ENCODE results near the gene TDRD9. TPM values are rescaled to one million over a fixed set of nuclear protein-coding genes. Genes with fewer than 3 reads are reported as not detected.

The TDRD9 gene
- total RNA-seq, 1 experiment from 2014 or later: 4.1 TPM

DNA sequence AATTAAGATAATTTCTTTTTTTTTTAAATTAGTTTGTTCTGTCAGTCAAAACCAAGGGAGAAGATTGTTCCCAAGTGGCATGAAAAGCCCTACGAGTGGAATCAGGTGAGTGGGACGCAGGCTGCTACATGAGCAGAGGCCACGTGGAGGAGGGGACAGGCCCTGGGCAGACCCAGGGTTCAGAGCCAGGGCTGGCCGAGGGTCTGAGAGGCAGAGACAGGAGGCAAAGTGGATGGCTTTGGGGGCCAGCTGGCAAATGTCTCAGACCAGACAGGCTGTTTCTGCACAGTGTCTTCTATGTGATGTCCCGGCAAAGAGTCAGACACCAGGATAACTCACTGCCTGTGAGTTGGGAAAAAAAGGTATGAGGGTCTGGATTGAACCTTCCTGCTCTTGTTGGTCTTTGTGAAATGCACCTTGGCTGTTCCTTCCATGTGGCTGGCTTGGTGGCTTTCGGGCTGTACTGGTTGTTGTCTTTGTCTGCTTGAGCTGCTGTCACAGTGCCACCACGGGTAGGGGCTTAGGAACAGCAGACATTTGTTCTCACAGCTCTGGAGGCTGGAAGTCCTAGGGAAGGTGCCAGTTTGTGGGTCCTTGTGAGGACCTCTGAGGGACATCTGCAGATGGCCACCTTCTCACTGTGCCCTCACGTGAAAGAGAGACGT lies 121.5 kb downstream of the TDRD9 start:
- no peak overlapping the region for H3K27ac ChIP-seq
- H3K9me3 ChIP-seq (replicated peaks): no peaks in the 10 kb centered on the region
- no peaks in the 10 kb centered on the region for H3K27me3 ChIP-seq (replicated peaks)
- H3K4me1 ChIP-seq (replicated peaks): no peaks in the 10 kb centered on the region
- H3K36me3 ChIP-seq: no peaks in the 10 kb centered on the region
- H3K4me3 ChIP-seq: no peak overlapping the region
- no peak for DNase-seq (ENCODE audit: low read depth in 1 of 2, low spot score in 2 of 2)

DNA sequence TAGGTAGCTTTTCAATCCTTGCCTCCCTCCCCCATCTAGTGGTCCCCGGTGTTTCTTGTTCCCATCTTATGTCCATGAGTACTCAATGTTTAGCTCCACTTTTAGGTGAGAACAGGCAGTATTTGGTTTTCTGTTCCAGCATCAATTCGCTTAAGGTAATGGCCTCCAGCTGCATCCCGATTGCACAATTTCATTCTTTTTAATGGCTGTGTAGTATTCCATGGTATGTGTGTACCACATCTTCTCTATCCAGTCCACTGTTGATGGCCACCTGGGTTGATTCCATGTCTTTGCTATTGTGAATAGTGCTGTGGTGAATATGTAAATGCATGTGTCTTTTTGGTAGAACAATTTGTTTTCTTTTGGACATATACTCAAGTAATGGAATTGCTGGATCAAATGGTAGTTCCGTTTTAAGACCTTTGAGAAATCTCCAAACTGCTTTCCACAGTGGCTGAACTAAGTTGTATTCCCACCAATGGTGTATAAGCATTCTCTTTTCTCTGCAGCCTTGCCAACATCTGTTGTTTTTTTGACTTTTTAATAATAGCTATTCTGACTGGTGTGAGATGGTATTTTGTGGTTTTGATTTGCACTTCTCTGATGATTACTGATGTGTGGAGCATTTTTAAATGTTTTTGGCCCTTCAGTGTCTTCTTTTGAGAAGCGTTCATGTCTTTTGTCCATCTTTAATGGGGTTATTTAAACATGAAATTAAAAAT lies 123.0 kb downstream of the TDRD9 start:
- Histone ChIP-seq H3K4me3 (no peak overlapping the region), H3K36me3 (no peaks in the 10 kb centered on the region), H3K4me1 (replicated peaks) (no peaks in the 10 kb centered on the region), H3K27me3 (replicated peaks) (no peaks in the 10 kb centered on the region), H3K27ac (no peak overlapping the region), H3K9me3 (replicated peaks) (no peaks in the 10 kb centered on the region)
- no peak for DNase-seq (ENCODE audit: low read depth in 1 of 2, low spot score in 2 of 2)

DNA sequence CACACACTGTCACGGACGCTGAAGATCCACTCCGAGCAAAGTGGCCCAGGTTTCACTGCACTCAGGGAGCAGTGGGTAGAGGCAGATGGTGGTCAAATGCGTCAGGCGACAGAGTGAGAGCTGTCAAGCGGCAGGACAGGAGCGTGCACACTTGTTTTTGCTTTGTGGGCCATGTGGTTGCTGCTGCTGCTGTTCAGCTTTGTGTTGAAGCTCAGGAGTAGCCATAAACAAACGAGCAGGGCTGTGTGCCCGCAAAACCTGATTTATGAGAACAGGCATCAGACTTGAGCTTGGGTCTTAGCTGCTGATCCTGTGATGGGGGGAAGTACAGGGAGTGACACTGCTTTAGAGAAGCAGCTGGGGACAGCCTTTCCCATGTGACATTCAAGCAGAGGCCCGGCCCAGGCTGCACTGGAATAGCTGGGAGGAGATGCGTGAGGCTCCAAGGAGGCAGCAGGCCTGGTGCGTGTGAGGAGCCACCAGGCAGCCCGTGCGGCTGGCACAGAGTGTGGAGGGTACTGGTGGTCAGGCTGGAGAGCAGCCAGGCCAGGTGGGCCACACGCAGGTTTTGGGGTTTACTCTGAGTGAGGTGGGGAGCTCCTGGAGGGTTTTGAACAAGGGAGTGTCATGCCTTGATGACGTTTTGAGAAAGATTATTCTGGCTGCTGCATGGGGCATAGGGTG lies 126.1 kb downstream of the TDRD9 start:
- Histone ChIP-seq H3K27ac (no peak overlapping the region), H3K4me1 (replicated peaks) (no peaks in the 10 kb centered on the region), H3K9me3 (replicated peaks) (no peaks in the 10 kb centered on the region), H3K36me3 (no peaks in the 10 kb centered on the region), H3K27me3 (replicated peaks) (no peaks in the 10 kb centered on the region), H3K4me3 (no peak overlapping the region)
- DNase-seq (ENCODE audit: low read depth in 1 of 2, low spot score in 2 of 2): no peak

DNA sequence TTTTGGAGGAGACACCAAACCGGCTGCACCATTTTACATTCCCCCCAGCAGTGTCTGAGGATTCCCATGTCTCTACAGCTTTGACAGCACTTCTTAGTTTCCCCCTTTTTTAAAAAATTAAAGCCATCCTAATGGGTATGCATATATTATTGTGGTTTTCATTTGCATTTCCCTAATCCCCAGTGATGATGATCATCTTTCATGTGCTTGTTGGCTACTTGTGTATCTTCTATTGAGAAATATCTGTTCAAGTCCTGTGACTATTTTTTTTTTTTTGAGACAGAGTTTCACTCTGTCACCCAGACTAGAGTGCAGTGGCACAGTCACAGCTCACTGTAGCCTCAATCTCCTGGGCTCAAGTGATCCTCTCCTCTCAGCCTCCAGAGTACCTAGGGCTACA lies 134.0 kb downstream of the TDRD9 start:
- no peaks in the 10 kb centered on the region; the same call in 1 of the 2 replicates for H3K9me3 ChIP-seq (replicated peaks)
- H3K4me1 ChIP-seq (replicated peaks): no peaks in the 10 kb centered on the region
- no peak for DNase-seq (ENCODE audit: low read depth in 1 of 2, low spot score in 2 of 2)
- no peaks in the 10 kb centered on the region for H3K36me3 ChIP-seq
- no peaks in the 10 kb centered on the region for H3K27me3 ChIP-seq (replicated peaks)
- H3K27ac ChIP-seq: no peak overlapping the region
- H3K4me3 ChIP-seq: no peak overlapping the region

DNA sequence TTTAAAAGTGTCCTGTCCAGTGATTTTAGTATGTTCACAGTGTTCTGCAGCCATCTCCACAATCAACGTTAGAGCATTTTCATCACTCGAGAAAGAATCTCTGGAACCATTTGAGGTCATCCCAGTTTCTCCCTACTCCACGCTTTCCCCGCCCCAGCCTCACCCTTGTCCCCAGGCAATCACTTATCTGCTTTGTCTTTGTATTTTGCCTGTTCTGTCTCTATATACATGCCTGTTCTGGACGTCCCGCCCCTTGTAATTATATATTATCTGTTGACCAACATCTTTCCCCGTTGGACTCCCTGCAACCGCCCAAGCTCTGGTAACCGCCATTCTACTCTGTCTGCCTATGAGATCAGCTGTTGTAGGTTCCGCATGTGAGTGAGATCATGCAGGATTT lies 135.7 kb downstream of the TDRD9 start:
- no peak overlapping the region for H3K27ac ChIP-seq
- H3K9me3 ChIP-seq (replicated peaks): no peaks in the 10 kb centered on the region; the same call in 1 of the 2 replicates
- H3K27me3 ChIP-seq (replicated peaks): no peaks in the 10 kb centered on the region
- no peaks in the 10 kb centered on the region for H3K4me1 ChIP-seq (replicated peaks)
- no peaks in the 10 kb centered on the region for H3K36me3 ChIP-seq
- no peak overlapping the region for H3K4me3 ChIP-seq
- no peak for DNase-seq (ENCODE audit: low read depth in 1 of 2, low spot score in 2 of 2)

DNA sequence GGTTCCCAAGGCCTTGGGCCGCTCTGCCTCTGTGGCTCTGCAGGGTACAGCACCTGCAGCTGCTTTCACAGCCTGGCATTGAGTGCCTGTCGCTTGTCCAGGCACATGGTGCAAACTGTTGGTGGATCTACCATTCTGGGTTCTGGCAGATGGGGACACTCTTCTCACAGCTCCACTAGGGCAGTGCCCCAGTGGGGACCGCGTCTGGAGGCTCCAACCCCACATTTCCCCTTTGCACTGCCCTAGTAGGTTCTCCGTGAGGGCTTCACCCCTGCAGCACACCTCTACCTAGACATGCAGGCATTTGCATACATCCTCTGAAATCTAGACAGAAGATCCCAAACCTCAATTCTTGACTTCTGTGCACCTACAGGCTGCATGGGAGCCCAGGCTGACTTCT lies 138.0 kb downstream of the TDRD9 start:
- no peak for DNase-seq (ENCODE audit: low read depth in 1 of 2, low spot score in 2 of 2)
- Histone ChIP-seq H3K36me3 (no peaks in the 10 kb centered on the region), H3K27me3 (replicated peaks) (no peaks in the 10 kb centered on the region), H3K4me3 (no peak overlapping the region), H3K4me1 (replicated peaks) (no peaks in the 10 kb centered on the region), H3K27ac (no peak overlapping the region), H3K9me3 (replicated peaks) (no peaks in the 10 kb centered on the region; the same call in 1 of the 2 replicates)

DNA sequence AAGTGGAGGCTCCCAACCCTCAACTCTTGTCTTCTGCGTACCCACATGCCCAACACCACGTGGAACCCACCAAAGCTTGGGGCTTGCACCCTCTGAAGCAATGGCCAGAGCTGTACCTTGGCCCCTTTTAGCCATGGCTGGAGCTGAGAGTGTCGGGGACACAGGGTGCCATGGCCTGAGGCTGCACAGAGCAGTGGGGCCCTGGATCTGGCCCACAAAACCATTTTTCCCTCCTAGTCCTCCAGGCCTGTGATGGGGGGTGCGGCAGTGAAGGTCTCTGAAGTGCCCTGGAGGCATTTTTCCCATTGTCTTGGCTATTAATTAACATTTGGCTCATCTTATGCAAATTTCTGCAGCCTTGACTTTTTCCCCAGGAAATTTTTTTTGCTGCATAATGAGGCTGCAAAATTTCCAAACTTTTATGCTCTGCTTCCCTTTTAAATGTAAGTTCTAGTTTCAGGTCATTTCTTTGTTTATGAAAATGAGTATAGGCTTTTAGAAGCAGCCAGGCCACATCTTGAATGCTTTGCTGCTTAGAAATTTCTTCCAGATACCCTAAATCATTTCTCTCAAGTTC lies 138.6 kb downstream of the TDRD9 start:
- no peak for DNase-seq (ENCODE audit: low read depth in 1 of 2, low spot score in 2 of 2)
- Histone ChIP-seq H3K36me3 (no peaks in the 10 kb centered on the region), H3K27ac (no peak overlapping the region), H3K4me1 (replicated peaks) (no peaks in the 10 kb centered on the region), H3K4me3 (no peak overlapping the region), H3K9me3 (replicated peaks) (no peaks in the 10 kb centered on the region; the same call in 1 of the 2 replicates), H3K27me3 (replicated peaks) (no peaks in the 10 kb centered on the region)

DNA sequence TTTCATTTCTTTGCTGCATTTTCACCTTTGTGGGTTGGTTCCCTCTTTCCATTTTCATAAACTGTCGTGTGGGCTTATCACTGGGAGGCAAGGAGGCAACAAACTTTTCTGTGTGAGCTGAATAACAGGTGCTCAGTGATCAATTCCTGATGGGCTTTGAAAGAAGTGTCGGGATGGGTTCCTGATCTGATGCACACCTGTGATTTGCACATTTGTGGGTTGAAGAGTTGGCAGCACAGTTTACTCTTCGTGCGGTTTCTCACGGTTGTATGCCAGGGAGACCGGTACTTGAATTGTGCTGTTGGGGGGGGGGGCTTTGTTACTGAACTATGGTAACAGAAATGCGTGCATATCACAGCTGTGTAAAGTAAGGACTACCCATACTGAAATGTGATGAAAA lies 141.3 kb downstream of the TDRD9 start:
- Histone ChIP-seq H3K36me3 (no peaks in the 10 kb centered on the region), H3K27me3 (replicated peaks) (no peaks in the 10 kb centered on the region), H3K4me3 (no peak overlapping the region), H3K9me3 (replicated peaks) (no peaks in the 10 kb centered on the region; the same call in 1 of the 2 replicates), H3K27ac (no peak overlapping the region), H3K4me1 (replicated peaks) (no peaks in the 10 kb centered on the region)
- no peak for DNase-seq (ENCODE audit: low read depth in 1 of 2, low spot score in 2 of 2)

DNA sequence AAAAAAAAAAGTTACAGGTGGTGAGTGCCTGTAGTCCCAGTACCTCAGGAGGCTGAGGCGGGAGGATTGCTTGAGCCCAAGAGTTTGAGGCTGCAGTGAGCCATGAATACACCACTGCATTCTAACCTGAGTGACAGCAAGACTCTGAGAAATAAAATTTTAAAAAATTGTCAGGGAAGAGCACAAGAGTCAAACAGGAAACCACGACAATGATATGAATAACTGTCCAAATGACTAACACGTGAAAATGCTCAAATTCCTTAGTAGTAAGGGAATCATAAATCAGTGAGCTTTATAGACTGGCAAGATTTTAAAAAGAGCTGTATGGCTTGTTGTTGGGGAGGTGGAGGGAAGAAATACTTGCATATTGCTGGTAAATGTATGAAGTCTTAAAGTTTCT lies 144.3 kb downstream of the TDRD9 start:
- H3K36me3 ChIP-seq: no peaks in the 10 kb centered on the region
- H3K4me3 ChIP-seq: no peak overlapping the region
- no peaks in the 10 kb centered on the region for H3K4me1 ChIP-seq (replicated peaks)
- DNase-seq (ENCODE audit: low read depth in 1 of 2, low spot score in 2 of 2): no peak
- no peak overlapping the region for H3K27ac ChIP-seq
- no peaks in the 10 kb centered on the region for H3K27me3 ChIP-seq (replicated peaks)
- H3K9me3 ChIP-seq (replicated peaks): no peaks in the 10 kb centered on the region; the same call in 1 of the 2 replicates

DNA sequence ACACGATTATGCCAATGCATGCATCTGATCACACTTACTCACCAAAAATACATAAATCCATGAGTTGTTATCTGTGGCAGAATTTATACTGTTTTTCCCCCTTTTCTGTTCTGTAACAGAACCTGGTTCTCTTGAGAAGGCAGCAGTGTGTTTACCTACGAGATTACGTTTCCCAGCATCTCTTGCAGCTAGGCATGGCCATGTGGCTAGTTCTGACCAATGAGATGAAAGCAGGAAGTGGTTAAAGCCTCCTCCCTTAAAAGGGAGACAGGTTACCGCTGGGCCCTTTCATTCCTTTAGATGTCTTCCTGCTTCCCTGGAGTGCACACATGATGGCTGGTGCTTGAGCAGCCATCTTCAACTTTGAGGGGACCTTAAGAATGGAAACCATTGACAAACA lies 145.5 kb downstream of the TDRD9 start:
- no peak for DNase-seq (ENCODE audit: low read depth in 1 of 2, low spot score in 2 of 2)
- Histone ChIP-seq H3K27me3 (replicated peaks) (no peaks in the 10 kb centered on the region; the same call in 1 of the 2 replicates), H3K27ac (no peak overlapping the region), H3K9me3 (replicated peaks) (no peaks in the 10 kb centered on the region; the same call in 1 of the 2 replicates), H3K4me1 (replicated peaks) (0 out of 2 replicates have a peak, but pooled peaks cover 3% of the 10 kb centered on the region), H3K4me3 (no peak overlapping the region), H3K36me3 (no peaks in the 10 kb centered on the region)

DNA sequence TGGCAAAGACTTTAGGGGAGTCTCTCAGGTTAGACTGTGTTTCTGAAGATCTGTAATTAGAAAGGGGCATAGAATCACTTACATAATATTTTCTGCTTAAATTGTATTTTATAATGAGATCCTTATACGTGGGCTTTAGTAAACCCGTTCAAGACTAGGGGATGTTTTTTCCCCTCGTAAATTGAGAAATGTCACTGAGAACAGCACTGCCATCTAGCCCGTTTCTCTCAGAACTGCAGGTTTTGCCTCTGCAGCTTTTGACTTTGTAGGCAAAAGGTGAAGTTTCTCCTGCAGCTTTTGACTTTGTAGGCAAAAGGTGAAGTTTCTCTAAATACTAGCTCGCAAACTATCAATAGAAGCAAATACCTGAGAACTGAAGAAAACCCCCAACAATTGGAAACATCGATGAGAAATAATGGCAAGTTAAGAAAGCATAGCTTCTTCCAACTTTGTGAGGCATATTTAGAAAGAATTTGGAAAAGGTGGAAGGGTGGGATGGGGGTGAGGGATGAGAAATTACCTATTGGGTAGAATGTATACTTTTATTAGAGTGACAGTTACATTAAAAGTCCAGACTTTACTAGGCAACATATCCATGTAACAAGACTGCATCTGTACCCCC lies 147.4 kb downstream of the TDRD9 start:
- DNase-seq (ENCODE audit: low read depth in 1 of 2, low spot score in 2 of 2): no peak
- Histone ChIP-seq H3K4me1 (replicated peaks) (0 out of 2 replicates have a peak, but pooled peaks cover 3% of the 10 kb centered on the region), H3K27ac (no peak overlapping the region), H3K9me3 (replicated peaks) (no peaks in the 10 kb centered on the region; the same call in 1 of the 2 replicates), H3K27me3 (replicated peaks) (no peaks in the 10 kb centered on the region; the same call in 1 of the 2 replicates), H3K4me3 (no peak overlapping the region), H3K36me3 (no peaks in the 10 kb centered on the region)

DNA sequence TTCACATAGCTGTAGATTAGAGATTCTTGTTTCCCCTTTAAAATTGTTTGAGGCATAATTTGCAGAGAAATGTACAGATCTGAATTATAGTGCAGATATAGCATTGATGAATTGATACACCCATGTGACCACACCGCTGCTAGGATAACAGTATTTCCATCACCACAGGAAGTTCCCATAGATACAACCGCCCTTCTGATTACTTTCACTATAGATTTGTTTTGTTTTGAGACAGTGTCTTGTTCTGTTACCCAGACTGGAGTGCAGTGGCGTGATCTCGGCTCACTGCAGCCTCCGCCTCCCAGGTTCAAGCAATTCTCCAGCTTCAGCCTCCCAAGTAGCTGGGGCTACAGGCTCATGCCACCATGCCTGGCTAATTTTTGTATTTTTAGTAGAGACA lies 148.5 kb downstream of the TDRD9 start:
- no peaks in the 10 kb centered on the region; the same call in 1 of the 2 replicates for H3K9me3 ChIP-seq (replicated peaks)
- no peaks in the 10 kb centered on the region for H3K36me3 ChIP-seq
- no peak overlapping the region for H3K4me3 ChIP-seq
- no peak for DNase-seq (ENCODE audit: low read depth in 1 of 2, low spot score in 2 of 2)
- H3K27ac ChIP-seq: no peak overlapping the region
- no peaks in the 10 kb centered on the region; the same call in 1 of the 2 replicates for H3K27me3 ChIP-seq (replicated peaks)
- 0 out of 2 replicates have a peak, but pooled peaks cover 3% of the 10 kb centered on the region for H3K4me1 ChIP-seq (replicated peaks)

DNA sequence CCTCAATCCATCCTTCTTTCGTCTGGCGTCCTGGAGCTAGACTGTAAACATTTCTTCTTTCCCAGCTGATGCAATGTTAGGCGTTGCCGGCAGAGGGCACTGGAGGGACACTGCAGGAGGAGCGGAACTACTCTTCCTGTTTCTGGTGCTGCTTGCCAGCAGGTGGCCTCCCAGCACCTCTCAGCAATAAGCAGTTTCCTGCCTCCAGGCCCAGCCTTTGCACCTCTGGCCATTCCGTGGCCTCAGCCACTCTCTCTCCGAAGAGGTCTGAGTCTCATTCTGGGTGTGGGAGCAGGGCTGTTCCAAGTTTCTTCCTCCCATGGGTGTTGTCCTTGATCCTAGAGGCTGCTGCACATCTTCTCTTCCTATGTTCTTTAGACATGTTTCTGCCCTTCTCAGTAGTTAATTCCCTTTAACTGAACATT lies 149.8 kb downstream of the TDRD9 start:
- Histone ChIP-seq H3K27ac (no peak overlapping the region), H3K9me3 (replicated peaks) (no peaks in the 10 kb centered on the region; the same call in 1 of the 2 replicates), H3K27me3 (replicated peaks) (no peaks in the 10 kb centered on the region; the same call in 1 of the 2 replicates), H3K4me1 (replicated peaks) (0 out of 2 replicates have a peak, but pooled peaks cover 3% of the 10 kb centered on the region), H3K4me3 (no peak overlapping the region), H3K36me3 (no peaks in the 10 kb centered on the region)
- peak; percentile 68 to 83 for DNase-seq (ENCODE audit: low read depth in 1 of 2, low spot score in 2 of 2)
